Endothelial cell of hepatic sinusoid (primary cell): ENCODE data around the gene DPAGT1.

Experiments
- in situ Hi-C: cut with HindIII; loops from 2 replicates; pipeline ENCODE4 v1.10.0; 2017; ENCODE audit warnings: low sequenced_read_pairs

DPAGT1 gene

GRCh38 chr11:119101759-119102423, at the start of gene DPAGT1:
DPAGT1 (minus strand) TSS chr11:119101853; CDS start chr11:119101655, 198 bp downstream.
- in situ Hi-C loops = loop anchor here (5.0 kb wide), 1 partner anchor 85 kb away; the partner anchor contains the start of genes RPS25 and TRAPPC4

- in situ Hi-C loops = no loop called here
Observed at GRCh38 chr11:119149786-119150275, 48.2 kb upstream of the DPAGT1 start.

GRCh38 chr11:119149018-119149785, 47.5 kb upstream of the DPAGT1 start, which contains the start of gene ABCG4:
ABCG4 (plus strand) TSS chr11:119149052; CDS start chr11:119149966, 914 bp downstream.
- in situ Hi-C loops = no loop called here

GRCh38 chr11:119148720-119149017, 47.0 kb upstream of the DPAGT1 start:
- in situ Hi-C loops = no loop called here

- in situ Hi-C loops = no loop called here
Observed at GRCh38 chr11:119147604-119148333, 46.1 kb upstream of the DPAGT1 start.

- in situ Hi-C loops = no loop called here
Observed at GRCh38 chr11:119145551-119145950, 43.9 kb upstream of the DPAGT1 start.

- in situ Hi-C loops = no loop called here
Observed at GRCh38 chr11:119144825-119145486, 43.3 kb upstream of the DPAGT1 start.

- in situ Hi-C loops = loop anchor here (10.0 kb wide), 2 partner anchors 106 to 166 kb away; no protein-coding TSS in a partner anchor
Observed at GRCh38 chr11:119139276-119139675, 37.6 kb upstream of the DPAGT1 start.

GRCh38 chr11:119134389-119134978, 32.8 kb upstream of the DPAGT1 start:
- in situ Hi-C loops = loop anchor here (10.0 kb wide), 2 partner anchors 110 to 170 kb away; no protein-coding TSS in a partner anchor

GRCh38 chr11:119130662-119131061, 29.0 kb upstream of the DPAGT1 start:
- in situ Hi-C loops = loop anchor here (10.0 kb wide), 2 partner anchors 114 to 174 kb away; no protein-coding TSS in a partner anchor

- in situ Hi-C loops = no loop called here
Observed at GRCh38 chr11:119126675-119127268, 25.1 kb upstream of the DPAGT1 start.

- in situ Hi-C loops = no loop called here
Observed at GRCh38 chr11:119125821-119126220, 24.2 kb upstream of the DPAGT1 start.

- in situ Hi-C loops = no loop called here
Observed at GRCh38 chr11:119121811-119122124, 20.1 kb upstream of the DPAGT1 start.

- in situ Hi-C loops = no loop called here
Observed at GRCh38 chr11:119121008-119121810, 19.6 kb upstream of the DPAGT1 start, which contains the start of gene HINFP. HINFP (plus strand) TSS chr11:119121580; CDS start chr11:119126945, 5,365 bp downstream.

GRCh38 chr11:119120639-119121007, 19.0 kb upstream of the DPAGT1 start:
- in situ Hi-C loops = no loop called here

GRCh38 chr11:119118946-119119345, 17.3 kb upstream of the DPAGT1 start:
- in situ Hi-C loops = no loop called here

GRCh38 chr11:119118227-119118626, 16.6 kb upstream of the DPAGT1 start:
- in situ Hi-C loops = no loop called here

- in situ Hi-C loops = no loop called here
Observed at GRCh38 chr11:119117004-119117706, 15.5 kb upstream of the DPAGT1 start.

- in situ Hi-C loops = no loop called here
Observed at GRCh38 chr11:119116601-119117000, 14.9 kb upstream of the DPAGT1 start.
